HG02885 (cell line): ENCODE results near the gene USP15.
"Not testable (repeated sequence)": the region's sequence is repeated elsewhere in the genome, so short reads cannot be mapped to it uniquely, and the experiment has no call there.

Experiments used
- ATAC-seq: cut with Tn5 transposase; IDR thresholded peaks from one replicate; pipeline ENCODE4 v1.9.1; 2021; ENCODE audit warnings: mild to moderate bottlenecking; ENCODE audit not compliant: unreplicated experiment, poor library complexity

Gene USP15

GRCh38 chr12:62313727-62314380 lies 53.6 kb downstream of the USP15 start:
- ATAC-seq: no peak

DNA sequence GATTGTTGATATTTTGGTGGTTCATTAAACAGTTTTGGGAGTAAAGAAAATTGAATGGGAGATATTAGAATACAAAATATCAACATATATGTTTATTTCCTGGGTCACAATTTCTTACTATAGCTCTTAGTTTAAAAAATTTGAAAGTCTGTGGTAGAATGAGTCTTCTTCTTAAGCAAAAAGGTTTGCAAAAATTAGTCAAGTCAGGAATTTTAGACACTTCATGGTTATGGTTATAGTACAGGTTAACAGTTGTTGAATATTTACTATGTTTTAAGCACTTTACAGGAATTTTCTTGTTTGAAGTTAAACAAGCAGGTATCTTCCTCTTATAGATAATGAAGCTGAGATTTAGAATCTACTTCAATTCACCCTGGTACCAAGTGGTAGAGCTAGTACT lies 56.8 kb downstream of the USP15 start:
- no peak for ATAC-seq

DNA sequence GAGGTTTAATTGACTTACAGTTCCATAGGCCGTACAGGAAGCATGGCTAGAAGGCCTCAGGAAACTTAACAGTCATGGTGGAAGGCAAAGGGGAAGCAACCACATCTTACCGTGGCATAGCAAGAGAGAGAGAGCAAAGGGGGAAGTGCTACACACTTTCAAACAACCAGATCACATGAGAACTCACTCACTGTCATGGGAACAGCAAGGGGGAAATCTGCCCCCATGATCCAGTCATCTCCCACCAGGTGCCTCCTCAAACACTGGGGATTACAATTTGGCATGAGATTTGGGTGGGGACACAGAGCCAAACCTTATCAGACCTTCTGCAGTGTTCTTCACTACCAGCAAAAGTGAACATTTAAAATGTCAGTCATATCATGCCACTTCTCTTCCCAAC lies 58.9 kb downstream of the USP15 start:
- no peak for ATAC-seq

GRCh38 chr12:62320054-62320453 lies 59.9 kb downstream of the USP15 start:
- ATAC-seq: no peak

DNA sequence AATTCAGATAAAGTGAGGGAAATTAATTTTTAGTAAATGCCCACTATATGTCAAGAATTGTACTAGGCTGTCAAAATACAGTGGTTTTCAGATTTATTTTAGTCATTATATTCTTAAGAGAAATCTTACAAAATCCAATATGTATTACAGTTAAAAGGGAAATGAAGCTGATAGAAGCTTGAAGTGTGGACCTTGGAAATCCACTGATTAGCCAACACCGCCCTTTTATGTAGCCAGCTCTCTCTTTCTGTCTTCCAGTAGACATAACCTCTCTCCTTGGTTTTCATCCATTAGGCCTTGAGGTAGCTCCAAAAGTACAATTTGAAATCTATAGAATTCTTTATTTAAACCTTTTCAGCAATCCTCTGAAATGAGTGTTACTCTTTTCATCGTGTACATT lies 63.2 kb downstream of the USP15 start:
- ATAC-seq: no peak

GRCh38 chr12:62328296-62328921 lies 68.2 kb downstream of the USP15 start:
- no peak for ATAC-seq

GRCh38 chr12:62331306-62331705 lies 71.1 kb downstream of the USP15 start:
- ATAC-seq: peak; percentile 86

DNA sequence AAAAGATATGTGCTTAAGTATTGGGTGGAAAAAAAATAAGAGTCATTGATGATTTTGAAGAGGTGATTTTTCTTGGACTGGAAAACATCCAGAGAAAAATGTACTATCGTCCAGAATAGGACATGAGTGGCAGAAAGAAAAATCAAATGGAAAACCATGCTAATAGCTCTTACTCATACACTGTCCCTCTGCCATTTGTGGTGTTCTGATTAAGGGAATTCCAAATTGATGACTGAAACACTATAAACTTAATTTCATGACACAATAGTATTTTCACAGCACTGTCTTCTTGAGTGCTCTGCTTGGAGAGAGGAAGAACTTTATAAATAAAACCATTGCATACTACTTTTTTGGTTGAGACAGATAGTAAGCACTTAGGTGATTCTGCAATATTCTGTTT lies 72.4 kb downstream of the USP15 start:
- no peak for ATAC-seq

GRCh38 chr12:62335057-62335456 lies 74.9 kb downstream of the USP15 start:
- ATAC-seq: no peak

DNA sequence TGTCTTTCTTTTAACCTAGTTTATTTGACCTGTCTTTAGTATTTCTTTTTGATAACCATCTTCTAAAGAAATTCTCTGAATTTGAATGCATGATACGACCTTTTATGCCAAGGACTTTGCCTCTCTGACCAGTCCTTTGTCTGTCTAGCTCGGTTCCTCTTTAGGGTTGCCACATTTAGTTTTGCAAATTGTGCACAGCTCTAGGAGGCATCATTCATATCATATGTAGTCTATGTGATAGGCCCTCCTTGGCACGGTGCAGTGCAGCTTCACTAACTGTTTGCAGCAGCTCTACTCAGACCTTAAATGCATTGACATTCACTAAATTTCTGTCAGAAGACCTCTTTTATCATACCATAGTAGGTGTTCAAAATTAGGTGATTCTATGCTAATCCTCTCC lies 75.6 kb downstream of the USP15 start:
- ATAC-seq: no peak

- not testable (repeated sequence) for ATAC-seq
Measured at GRCh38 chr12:62337643-62338042, 77.4 kb downstream of the USP15 start.

DNA sequence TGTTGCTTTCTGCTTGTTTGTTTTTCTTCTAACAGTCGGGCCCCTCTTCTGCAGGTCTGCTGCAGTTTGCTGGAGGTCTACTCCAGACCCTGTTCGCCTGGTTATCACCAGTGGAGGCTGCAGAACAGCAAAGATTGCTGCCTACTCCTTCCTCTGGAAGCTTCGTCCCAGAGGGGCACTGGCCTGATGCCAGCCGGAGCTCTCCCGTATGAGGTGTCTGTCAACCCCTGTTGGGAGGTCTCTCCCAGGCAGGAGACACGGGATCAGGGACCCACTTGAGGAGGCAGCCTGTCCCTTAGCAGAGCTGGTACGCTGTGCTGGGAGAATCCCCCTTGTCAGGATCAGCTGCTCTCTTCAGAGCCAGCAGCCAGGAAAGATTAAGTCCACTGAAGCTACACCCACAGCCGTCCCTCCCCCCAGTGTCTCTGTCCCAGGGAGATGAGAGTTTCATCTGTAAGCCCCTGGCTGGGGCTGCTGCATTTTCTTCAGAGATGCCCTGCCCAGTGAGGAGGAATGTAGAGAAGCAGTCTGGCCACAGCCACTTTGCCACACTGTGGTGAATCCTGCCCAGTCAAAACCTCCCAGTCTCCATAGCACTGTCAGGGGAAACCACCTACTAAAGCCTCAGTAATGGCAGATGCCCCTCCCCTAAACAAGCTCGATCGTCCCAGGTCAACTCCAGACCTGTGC lies 82.6 kb downstream of the USP15 start:
- ATAC-seq: not testable (repeated sequence)

GRCh38 chr12:62343304-62344120 lies 83.3 kb downstream of the USP15 start:
- not testable (repeated sequence) for ATAC-seq

GRCh38 chr12:62344731-62345556 lies 84.7 kb downstream of the USP15 start:
- not testable (repeated sequence) for ATAC-seq

- no peak for ATAC-seq
Measured at GRCh38 chr12:62345667-62346066, 85.5 kb downstream of the USP15 start.

GRCh38 chr12:62346817-62347216 lies 86.6 kb downstream of the USP15 start:
- ATAC-seq: no peak

- ATAC-seq: no peak
Measured at GRCh38 chr12:62347922-62348650, 87.9 kb downstream of the USP15 start.

GRCh38 chr12:62350554-62350953 lies 90.3 kb downstream of the USP15 start:
- no peak for ATAC-seq

DNA sequence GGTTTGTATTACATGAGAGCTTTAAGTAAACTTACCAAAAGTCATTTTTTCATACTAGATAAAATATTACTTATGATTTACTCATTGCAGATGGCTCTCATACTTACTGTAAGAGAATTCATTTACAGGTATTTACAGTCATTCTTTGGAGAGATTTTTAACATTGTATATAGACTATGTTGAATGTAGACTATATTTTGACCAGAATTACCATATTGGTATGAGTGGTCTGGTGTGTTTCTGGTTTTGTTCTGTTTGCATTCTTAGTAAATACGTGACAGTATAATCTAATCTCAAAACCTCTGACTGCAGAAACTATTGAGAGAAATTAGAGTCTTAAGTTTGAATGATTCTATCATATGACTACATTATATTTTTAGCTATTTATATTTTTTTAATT lies 91.1 kb downstream of the USP15 start:
- no peak for ATAC-seq
